Parathyroid adenoma (tissue), 2 donors: ENCODE data around the gene TEP1.
"Not testable (repeated sequence)": the region's sequence is repeated elsewhere in the genome, so short reads cannot be mapped to it uniquely, and the experiment has no call there.

Experiments used
- H2AFZ ChIP-seq: fragments of 300-600 bp; sonication (generic); one replicate; pipeline ENCODE4 v1.7.0; 2017; ENCODE audit warnings: antibody characterized with exemption, mild to moderate bottlenecking
- H3K27ac ChIP-seq: fragments of 300-600 bp; sonication (generic); one replicate; pipeline ENCODE4 v1.7.0; 2017
- H3K27me3 ChIP-seq: fragments of 300-600 bp; sonication (generic); one replicate; pipeline ENCODE4 v1.7.0; 2017; ENCODE audit warnings: low read length; ENCODE audit not compliant: control insufficient read depth, insufficient read depth
- H3K36me3 ChIP-seq: fragments of 300-600 bp; sonication (generic); one replicate; pipeline ENCODE4 v1.7.0; 2017; ENCODE audit warnings: low read length; ENCODE audit not compliant: control insufficient read depth, insufficient read depth
- H3K4me1 ChIP-seq: fragments of 300-600 bp; sonication (generic); one replicate; pipeline ENCODE4 v1.7.0; 2017; ENCODE audit warnings: control low read depth
- H3K4me2 ChIP-seq: fragments of 300-600 bp; sonication (generic); one replicate; pipeline ENCODE4 v1.7.0; 2017; ENCODE audit warnings: low read length
- H3K4me3 ChIP-seq: fragments of 300-600 bp; sonication (generic); one replicate; pipeline ENCODE4 v1.7.0; 2017; ENCODE audit warnings: low read depth, low read length
- H3K79me2 ChIP-seq: fragments of 300-600 bp; sonication (generic); one replicate; pipeline ENCODE4 v1.7.0; 2017; ENCODE audit warnings: control low read depth
- H3K9ac ChIP-seq: fragments of 300-600 bp; sonication (generic); one replicate; pipeline ENCODE4 v1.7.0; 2017; ENCODE audit warnings: mild to moderate bottlenecking
- H3K9me3 ChIP-seq: fragments of 300-600 bp; sonication (generic); one replicate; pipeline ENCODE4 v1.7.0; 2017; ENCODE audit warnings: low read length; ENCODE audit not compliant: control insufficient read depth
- TF ChIP-seq, protein P1 (sequence below): fragments of 300-600 bp; sonication (generic); IDR thresholded peaks from one replicate; pipeline ENCODE4 v1.7.0; 2017; ENCODE audit warnings: antibody characterized with exemption, mild to moderate bottlenecking
- donor health status: primary hyperparathyroidism.

Gene TEP1

DNA sequence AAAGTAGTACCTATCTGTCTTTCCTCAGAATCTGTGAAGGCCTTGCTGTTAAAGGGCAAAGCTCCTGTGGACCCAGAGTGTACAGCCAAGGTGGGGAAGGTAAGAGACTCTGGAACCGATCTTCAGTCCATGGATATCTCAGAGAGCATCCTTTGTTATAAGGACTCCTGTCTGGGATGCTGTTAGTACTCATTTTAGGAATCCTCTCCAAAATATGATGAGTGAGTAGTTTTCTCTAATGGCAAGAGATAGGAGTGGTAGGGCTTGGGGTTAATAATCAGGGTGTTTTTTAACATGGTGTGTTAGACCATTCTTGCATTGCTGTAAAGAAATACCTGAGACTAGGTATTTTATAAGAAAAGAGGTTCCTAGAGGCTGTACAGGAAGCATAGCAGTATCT, 67.9 kb downstream of the TEP1 start:
- Histone ChIP-seq H3K36me3 (no peaks in the 10 kb centered on the region), H2AFZ (no peak overlapping the region), H3K9ac (no peak overlapping the region), H3K4me3 (no peak overlapping the region), H3K27ac (no peak overlapping the region), H3K4me2 (no peak overlapping the region), H3K9me3 (no peaks in the 10 kb centered on the region), H3K27me3 (no peaks in the 10 kb centered on the region), H3K79me2 (no peaks in the 10 kb centered on the region), H3K4me1 (no peaks in the 10 kb centered on the region)
- TF ChIP-seq, protein P1, sequence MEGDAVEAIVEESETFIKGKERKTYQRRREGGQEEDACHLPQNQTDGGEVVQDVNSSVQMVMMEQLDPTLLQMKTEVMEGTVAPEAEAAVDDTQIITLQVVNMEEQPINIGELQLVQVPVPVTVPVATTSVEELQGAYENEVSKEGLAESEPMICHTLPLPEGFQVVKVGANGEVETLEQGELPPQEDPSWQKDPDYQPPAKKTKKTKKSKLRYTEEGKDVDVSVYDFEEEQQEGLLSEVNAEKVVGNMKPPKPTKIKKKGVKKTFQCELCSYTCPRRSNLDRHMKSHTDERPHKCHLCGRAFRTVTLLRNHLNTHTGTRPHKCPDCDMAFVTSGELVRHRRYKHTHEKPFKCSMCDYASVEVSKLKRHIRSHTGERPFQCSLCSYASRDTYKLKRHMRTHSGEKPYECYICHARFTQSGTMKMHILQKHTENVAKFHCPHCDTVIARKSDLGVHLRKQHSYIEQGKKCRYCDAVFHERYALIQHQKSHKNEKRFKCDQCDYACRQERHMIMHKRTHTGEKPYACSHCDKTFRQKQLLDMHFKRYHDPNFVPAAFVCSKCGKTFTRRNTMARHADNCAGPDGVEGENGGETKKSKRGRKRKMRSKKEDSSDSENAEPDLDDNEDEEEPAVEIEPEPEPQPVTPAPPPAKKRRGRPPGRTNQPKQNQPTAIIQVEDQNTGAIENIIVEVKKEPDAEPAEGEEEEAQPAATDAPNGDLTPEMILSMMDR, result no peak

DNA sequence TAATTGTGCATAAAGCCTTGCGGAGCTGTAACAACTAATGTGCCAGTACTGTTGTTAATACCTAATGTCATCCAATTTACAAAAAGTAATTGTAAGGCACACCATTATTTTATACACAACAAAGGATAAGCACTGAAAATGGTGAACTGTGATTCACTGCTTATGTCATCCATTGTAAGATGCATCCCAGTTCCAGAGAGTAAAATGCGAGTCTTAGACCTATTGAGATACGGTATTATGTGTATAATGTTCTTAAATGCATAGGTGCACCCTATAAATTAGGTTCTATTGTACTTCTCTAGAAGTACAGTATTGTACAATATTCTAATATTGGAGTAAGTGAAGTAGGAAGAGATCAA, 69.5 kb downstream of the TEP1 start:
- peak overlapping the region; percentile 76 for H3K4me2 ChIP-seq
- H3K9me3 ChIP-seq, result no peaks in the 10 kb centered on the region
- H3K9ac ChIP-seq, result peak overlapping the region; percentile 15
- no peaks in the 10 kb centered on the region for H3K36me3 ChIP-seq
- no peaks in the 10 kb centered on the region for H3K79me2 ChIP-seq
- peak overlapping the region; percentile 85 for H3K4me3 ChIP-seq
- H3K4me1 ChIP-seq, result no peaks in the 10 kb centered on the region
- TF ChIP-seq, protein P1, result no peak
- peak overlapping the region; percentile 88 for H3K27ac ChIP-seq
- H2AFZ ChIP-seq, result peak overlapping the region; percentile 93
- no peaks in the 10 kb centered on the region for H3K27me3 ChIP-seq

DNA sequence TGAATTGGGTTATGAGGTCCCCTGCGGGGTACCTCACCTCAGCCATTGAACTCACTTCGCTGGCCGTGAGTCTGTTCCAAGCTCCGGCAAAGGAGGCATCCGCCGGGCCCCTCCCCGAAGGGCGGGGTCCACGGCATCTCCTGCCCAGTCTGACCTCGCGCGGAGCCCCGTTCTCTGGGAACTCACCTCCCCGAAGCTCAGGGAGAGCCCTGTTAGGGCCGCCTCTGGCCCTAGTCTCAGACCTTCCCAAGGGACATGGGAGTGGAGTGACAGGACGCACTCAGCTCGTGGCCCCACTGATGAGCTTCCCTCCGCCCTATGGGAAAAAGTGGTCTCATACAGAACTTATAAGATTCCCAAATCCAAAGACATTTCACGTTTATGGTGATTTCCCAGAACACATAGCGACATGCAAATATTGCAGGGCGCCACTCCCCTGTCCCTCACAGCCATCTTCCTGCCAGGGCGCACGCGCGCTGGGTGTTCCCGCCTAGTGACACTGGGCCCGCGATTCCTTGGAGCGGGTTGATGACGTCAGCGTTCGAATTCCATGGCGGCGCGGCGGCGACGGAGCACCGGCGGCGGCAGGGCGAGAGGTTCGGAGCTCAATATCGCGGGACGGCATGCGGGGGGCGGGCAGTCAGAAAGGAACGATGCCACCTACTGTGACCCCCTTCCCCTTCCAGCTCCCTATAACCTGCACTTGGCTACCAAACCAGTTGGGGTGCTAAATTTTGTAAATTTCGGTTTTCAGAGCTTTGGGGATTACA, 70.0 kb downstream of the TEP1 start, which contains the start of gene PARP2:
PARP2 (plus strand) TSS at position 544 of the 770 bp plus-strand sequence; CDS start at position 551, 7 bp downstream.
- H3K79me2 ChIP-seq, result no peaks in the 10 kb centered on the region
- H3K27me3 ChIP-seq, result no peaks in the 10 kb centered on the region
- peak within 1 kb of the TSS; percentile 15 for H3K9ac ChIP-seq
- TF ChIP-seq, protein P1, result no peak
- peak within 1 kb of the TSS; percentile 85 for H3K4me3 ChIP-seq
- peak within 1 kb of the TSS; percentile 88 for H3K27ac ChIP-seq
- H3K4me2 ChIP-seq, result peak within 1 kb of the TSS; percentile 76
- H3K4me1 ChIP-seq, result no peaks in the 10 kb centered on the region
- no peaks in the 10 kb centered on the region for H3K9me3 ChIP-seq
- H3K36me3 ChIP-seq, result no peaks in the 10 kb centered on the region
- peak within 1 kb of the TSS; percentile 93 for H2AFZ ChIP-seq

DNA sequence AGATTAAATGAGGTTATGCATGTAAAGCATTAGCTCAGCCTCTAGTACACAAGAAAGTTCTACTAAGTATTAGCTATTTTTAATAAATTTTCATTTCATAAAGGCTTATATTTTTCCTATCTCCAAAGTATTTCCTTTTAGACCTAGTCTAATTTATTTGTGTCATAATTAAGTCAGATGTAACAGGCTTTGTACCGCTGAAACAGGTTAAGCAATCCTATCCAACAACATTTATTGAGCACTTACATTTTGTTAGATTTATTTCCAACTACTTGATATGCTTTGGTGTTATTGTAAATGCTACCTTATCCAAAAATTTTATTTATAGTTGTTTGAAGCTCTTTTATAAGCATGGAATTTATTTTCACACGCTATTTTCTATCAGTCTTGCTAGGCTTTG, 71.7 kb downstream of the TEP1 start:
- TF ChIP-seq, protein P1, result no peak
- Histone ChIP-seq H3K9me3 (no peaks in the 10 kb centered on the region), H3K27me3 (no peaks in the 10 kb centered on the region), H2AFZ (peak overlapping the region; percentile 93), H3K4me2 (peak overlapping the region; percentile 73), H3K36me3 (no peaks in the 10 kb centered on the region), H3K4me1 (no peaks in the 10 kb centered on the region), H3K79me2 (no peaks in the 10 kb centered on the region), H3K9ac (no peak overlapping the region), H3K27ac (peak overlapping the region; percentile 88), H3K4me3 (peak overlapping the region; percentile 85)

DNA sequence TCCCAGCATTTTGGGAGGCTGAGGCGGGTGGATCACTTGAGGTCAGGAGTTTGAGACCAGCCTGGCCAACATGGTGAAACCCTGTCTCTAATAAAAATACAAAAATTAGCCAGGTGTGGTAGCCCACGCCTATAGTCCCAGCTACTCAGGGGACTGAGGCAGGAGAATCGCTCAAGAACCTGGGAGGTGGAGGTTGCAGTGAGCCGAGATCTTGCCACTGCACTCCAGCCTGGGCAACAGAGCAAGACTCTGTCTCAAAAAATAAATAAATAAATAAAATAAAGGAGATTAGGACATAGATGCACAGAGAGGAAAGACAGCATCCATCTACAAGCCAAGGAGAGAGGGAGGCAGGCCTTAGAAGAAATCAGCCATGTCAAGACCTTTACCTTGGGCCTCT, 72.3 kb downstream of the TEP1 start:
- not testable (repeated sequence) for H3K36me3 ChIP-seq, H3K79me2 ChIP-seq, H3K4me3 ChIP-seq, H3K4me2 ChIP-seq, H3K4me1 ChIP-seq, H3K9ac ChIP-seq, H3K9me3 ChIP-seq, H3K27ac ChIP-seq, H3K27me3 ChIP-seq, H2AFZ ChIP-seq
